ENCODE data around the gene ABAT. TPM values are rescaled to one million over a fixed set of nuclear protein-coding genes. Genes with fewer than 3 reads are reported as not detected.

Gene ABAT
- total RNA-seq, 2 experiments from 2014 or later = 4.1 to 4.4 TPM

DNA sequence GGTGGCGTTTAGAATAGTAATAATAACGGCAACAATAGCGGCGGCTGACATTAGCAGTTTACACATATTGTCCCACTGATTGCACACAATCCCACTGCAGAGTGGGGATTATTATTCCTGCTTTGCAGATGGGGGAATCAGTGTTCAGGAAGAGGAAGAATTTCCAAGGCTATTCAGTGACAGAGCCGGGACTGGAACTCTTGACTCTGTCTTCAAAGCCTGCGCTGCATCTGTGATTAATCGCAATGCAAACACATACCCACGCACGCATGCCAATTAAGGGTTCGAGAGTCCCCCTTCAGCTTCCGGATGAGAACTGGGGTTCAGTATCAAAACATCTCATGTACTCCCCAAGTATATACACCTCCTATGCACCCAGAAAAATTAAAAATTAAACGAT is 93.9 kb downstream of the ABAT start:
- CTCF ChIA-PET = no interaction called here
- peaks cover 39% of the 10 kb centered on the region for H3K36me3 Mint-ChIP-seq (ENCODE audit: low read depth)
- TF ChIP-seq, protein P1, sequence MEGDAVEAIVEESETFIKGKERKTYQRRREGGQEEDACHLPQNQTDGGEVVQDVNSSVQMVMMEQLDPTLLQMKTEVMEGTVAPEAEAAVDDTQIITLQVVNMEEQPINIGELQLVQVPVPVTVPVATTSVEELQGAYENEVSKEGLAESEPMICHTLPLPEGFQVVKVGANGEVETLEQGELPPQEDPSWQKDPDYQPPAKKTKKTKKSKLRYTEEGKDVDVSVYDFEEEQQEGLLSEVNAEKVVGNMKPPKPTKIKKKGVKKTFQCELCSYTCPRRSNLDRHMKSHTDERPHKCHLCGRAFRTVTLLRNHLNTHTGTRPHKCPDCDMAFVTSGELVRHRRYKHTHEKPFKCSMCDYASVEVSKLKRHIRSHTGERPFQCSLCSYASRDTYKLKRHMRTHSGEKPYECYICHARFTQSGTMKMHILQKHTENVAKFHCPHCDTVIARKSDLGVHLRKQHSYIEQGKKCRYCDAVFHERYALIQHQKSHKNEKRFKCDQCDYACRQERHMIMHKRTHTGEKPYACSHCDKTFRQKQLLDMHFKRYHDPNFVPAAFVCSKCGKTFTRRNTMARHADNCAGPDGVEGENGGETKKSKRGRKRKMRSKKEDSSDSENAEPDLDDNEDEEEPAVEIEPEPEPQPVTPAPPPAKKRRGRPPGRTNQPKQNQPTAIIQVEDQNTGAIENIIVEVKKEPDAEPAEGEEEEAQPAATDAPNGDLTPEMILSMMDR (IDR thresholded peaks at IDR 0.05) = no peak
- no peaks in the 10 kb centered on the region for H3K4me1 Mint-ChIP-seq (ENCODE audit: low read depth)
- Histone ChIP-seq H3K9me3 (ENCODE audit: control insufficient read depth in 1 of 2, insufficient read depth in 1 of 2, low read length in 2 of 2) (no peaks in the 10 kb centered on the region), H3K27me3 (ENCODE audit: control insufficient read depth in 1 of 2, insufficient read depth in 2 of 2, low read length in 2 of 2) (no peaks in the 10 kb centered on the region), H3K27ac (ENCODE audit: low read depth in 1 of 2, low read length in 2 of 2) (no peak overlapping the region), H3K4me3 (ENCODE audit: low read length) (no peak overlapping the region), H3K36me3 (ENCODE audit: insufficient read depth, low read length) (peaks cover 4% of the 10 kb centered on the region), H3K4me1 (ENCODE audit: insufficient read depth, low read length) (no peaks in the 10 kb centered on the region)
- no peak overlapping the region for H3K27ac Mint-ChIP-seq
- no peaks in the 10 kb centered on the region for H3K9me3 Mint-ChIP-seq
- ATAC-seq (ENCODE audit: poor library complexity) (no peak), DNase-seq (no peak)
- H3K27me3 Mint-ChIP-seq = no peaks in the 10 kb centered on the region
- POLR2A ChIA-PET = no interaction called here
- intact Hi-C loops (cut with DNase I, micrococcal nuclease) = no loop called here
- no peak overlapping the region for H3K4me3 Mint-ChIP-seq

DNA sequence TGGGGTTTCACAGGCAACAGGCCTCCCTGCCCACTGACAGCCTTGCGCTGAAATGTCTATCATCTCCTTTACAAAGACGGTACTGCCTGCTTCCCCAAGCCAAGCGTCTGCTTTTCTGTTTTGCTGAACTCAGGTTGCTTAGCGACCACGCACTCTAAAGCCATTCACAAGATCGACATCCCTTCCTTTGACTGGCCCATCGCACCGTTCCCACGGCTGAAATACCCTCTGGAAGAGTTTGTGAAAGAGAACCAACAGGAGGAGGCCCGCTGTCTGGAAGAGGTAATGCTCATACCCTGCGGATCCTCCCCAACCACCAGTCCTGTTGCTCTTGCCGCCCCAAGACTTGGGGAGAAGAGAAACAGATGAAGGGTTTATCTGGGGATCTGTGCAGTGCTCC is 94.3 kb downstream of the ABAT start:
- Histone ChIP-seq H3K36me3 (ENCODE audit: insufficient read depth, low read length) (peaks cover 4% of the 10 kb centered on the region), H3K27me3 (ENCODE audit: control insufficient read depth in 1 of 2, insufficient read depth in 2 of 2, low read length in 2 of 2) (no peaks in the 10 kb centered on the region), H3K9me3 (ENCODE audit: control insufficient read depth in 1 of 2, insufficient read depth in 1 of 2, low read length in 2 of 2) (no peaks in the 10 kb centered on the region), H3K4me1 (ENCODE audit: insufficient read depth, low read length) (no peaks in the 10 kb centered on the region), H3K4me3 (ENCODE audit: low read length) (no peak overlapping the region), H3K27ac (ENCODE audit: low read depth in 1 of 2, low read length in 2 of 2) (no peak overlapping the region)
- H3K4me3 Mint-ChIP-seq = no peak overlapping the region
- DNase-seq (no peak), ATAC-seq (ENCODE audit: poor library complexity) (no peak)
- TF ChIP-seq, protein P1 (IDR thresholded peaks at IDR 0.05) = no peak
- H3K27me3 Mint-ChIP-seq = no peaks in the 10 kb centered on the region
- H3K36me3 Mint-ChIP-seq (ENCODE audit: low read depth) = peaks cover 42% of the 10 kb centered on the region
- intact Hi-C loops (cut with DNase I, micrococcal nuclease) = no loop called here
- ChIA-PET POLR2A (no interaction called here), CTCF (interaction anchor here (0.7 kb wide), 1 partner anchor 337 kb away, joined by 3 read pairs; no protein-coding TSS in a partner anchor)
- H3K4me1 Mint-ChIP-seq (ENCODE audit: low read depth) = no peaks in the 10 kb centered on the region
- no peak overlapping the region for H3K27ac Mint-ChIP-seq
- no peaks in the 10 kb centered on the region for H3K9me3 Mint-ChIP-seq

DNA sequence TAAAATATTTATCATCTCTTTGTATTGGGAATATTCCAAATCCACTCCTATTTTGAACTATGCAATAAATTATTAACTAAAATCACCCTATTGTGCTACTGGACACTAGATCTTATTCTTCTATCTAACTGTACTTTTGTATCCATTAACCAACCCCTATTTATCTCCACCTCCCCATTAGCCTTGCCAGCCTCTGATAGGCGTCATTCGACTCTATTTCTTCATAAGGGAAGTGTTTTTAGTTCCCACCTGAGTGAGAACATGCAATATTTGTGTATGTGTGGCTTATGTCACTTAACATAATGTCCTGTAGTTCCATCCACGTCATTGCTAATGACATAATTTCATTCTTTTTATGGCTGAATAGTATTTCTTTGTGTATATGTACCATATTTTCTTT is 99.1 kb downstream of the ABAT start:
- CTCF ChIA-PET = no interaction called here
- no peaks in the 10 kb centered on the region for H3K9me3 Mint-ChIP-seq
- H3K4me3 Mint-ChIP-seq = no peak overlapping the region
- Histone ChIP-seq H3K27me3 (ENCODE audit: control insufficient read depth in 1 of 2, insufficient read depth in 2 of 2, low read length in 2 of 2) (no peaks in the 10 kb centered on the region), H3K4me1 (ENCODE audit: insufficient read depth, low read length) (no peaks in the 10 kb centered on the region), H3K4me3 (ENCODE audit: low read length) (no peak overlapping the region), H3K27ac (ENCODE audit: low read depth in 1 of 2, low read length in 2 of 2) (no peak overlapping the region), H3K9me3 (ENCODE audit: control insufficient read depth in 1 of 2, insufficient read depth in 1 of 2, low read length in 2 of 2) (peaks cover 0 to 11% of the 10 kb centered on the region in 2 experiments), H3K36me3 (ENCODE audit: insufficient read depth, low read length) (peaks cover 20% of the 10 kb centered on the region)
- peaks cover 67% of the 10 kb centered on the region for H3K36me3 Mint-ChIP-seq (ENCODE audit: low read depth)
- no peaks in the 10 kb centered on the region for H3K27me3 Mint-ChIP-seq
- POLR2A ChIA-PET = no interaction called here
- H3K27ac Mint-ChIP-seq = no peak overlapping the region
- no peaks in the 10 kb centered on the region for H3K4me1 Mint-ChIP-seq (ENCODE audit: low read depth)
- intact Hi-C loops (cut with DNase I, micrococcal nuclease) = no loop called here
- TF ChIP-seq, protein P1 (IDR thresholded peaks at IDR 0.05) = no peak
- ATAC-seq (ENCODE audit: poor library complexity) (no peak), DNase-seq (no peak)
